H1 (cell line): ENCODE data around the gene SAMD7. TPM values are rescaled to one million over a fixed set of nuclear protein-coding genes. Genes with fewer than 3 reads are reported as not detected.

ENCODE experiments used
- BACH1 ChIP-seq: IDR thresholded peaks from 2 replicates; pipeline ENCODE4 v1.6.1; 2012; ENCODE audit warnings: low read length, improper control_type of control experiment
- BRCA1 ChIP-seq: IDR thresholded peaks from 2 replicates; pipeline ENCODE4 v1.6.1; 2012; ENCODE audit warnings: low read depth, low read length, improper control_type of control experiment
- CBX8 ChIP-seq: fragments of 300-800, 300-1000 bp; sonication (generic); IDR thresholded peaks from 2 replicates; pipeline ENCODE4 v1.7.1; 2016; ENCODE audit warnings: low read depth, low read length, borderline replicate concordance
- EP300 ChIP-seq, 2 experiments: IDR thresholded peaks; 1 replicate in 1 of 2; 2 replicates in 1 of 2; pipeline ENCODE4 v1.6.1; 2011 to 2012; ENCODE audit warnings: low read depth in 2 of 2, low read length in 2 of 2, mild to moderate bottlenecking in 2 of 2, borderline replicate concordance in 1 of 2, inconsistent platforms in 1 of 2, moderate library complexity in 1 of 2
- NANOG ChIP-seq: IDR thresholded peaks from 2 replicates; pipeline ENCODE4 v1.6.1; 2011; ENCODE audit warnings: low read length, low read depth, mild to moderate bottlenecking, inconsistent platforms; ENCODE audit not compliant: insufficient read depth, poor library complexity, severe bottlenecking
- RAD21 ChIP-seq, 2 experiments: IDR thresholded peaks in 1 of 2; conservative IDR thresholded peaks in 1 of 2; 2 replicates each; pipeline ENCODE4 v1.6.1; 2011; ENCODE audit warnings: low read depth in 2 of 2, low read length in 2 of 2, improper control_type of control experiment in 1 of 2, inconsistent platforms in 1 of 2, mild to moderate bottlenecking in 1 of 2, moderate library complexity in 1 of 2
- RXRA ChIP-seq: IDR thresholded peaks from 2 replicates; pipeline ENCODE4 v1.6.1; 2011; ENCODE audit warnings: low read depth, mild to moderate bottlenecking, low read length, moderate library complexity; ENCODE audit not compliant: insufficient read depth
- TAF1 ChIP-seq: IDR thresholded peaks from 2 replicates; pipeline ENCODE4 v1.6.1; 2011; ENCODE audit warnings: mild to moderate bottlenecking, low read depth, low read length
- polyA plus RNA-seq, 7 experiments: library from polyadenylated mRNA; depleted of rRNA in 3 of 7; stranded (reverse) in 5 of 7; unstranded in 2 of 7; fragments of >200 nt in 5 of 7; fragments of 200-250 nt in 2 of 7; gene quantifications; 1 replicate in 5 of 7; 2 replicates in 1 of 7; 4 replicates in 1 of 7; pipeline versions ENCODE4 v1.2.1 to v1.2.3, GENCODE V29; 2011 to 2013; ENCODE audit warnings: missing spikeins in 2 of 7, mixed read lengths in 2 of 7
- total RNA-seq: library from RNA; stranded (reverse); fragmentation: NEBNext Ultra II Directional; extraction: Animal tissue kit (Norgen Biotek cat#: 25700); gene quantifications from 2 replicates; pipeline ENCODE4 v1.2.1, GENCODE V29; 2021
- TF ChIP-seq, protein P1 (sequence below): IDR thresholded peaks from 2 replicates; pipeline ENCODE4 v1.6.1; 2012; ENCODE audit warnings: low read length, inconsistent platforms

SAMD7 gene
- total and polyA plus RNA-seq, 2 of the 8 experiments (the other 6 are each of a cell fraction or from before 2014, with no cell fraction given): not detected

DNA sequence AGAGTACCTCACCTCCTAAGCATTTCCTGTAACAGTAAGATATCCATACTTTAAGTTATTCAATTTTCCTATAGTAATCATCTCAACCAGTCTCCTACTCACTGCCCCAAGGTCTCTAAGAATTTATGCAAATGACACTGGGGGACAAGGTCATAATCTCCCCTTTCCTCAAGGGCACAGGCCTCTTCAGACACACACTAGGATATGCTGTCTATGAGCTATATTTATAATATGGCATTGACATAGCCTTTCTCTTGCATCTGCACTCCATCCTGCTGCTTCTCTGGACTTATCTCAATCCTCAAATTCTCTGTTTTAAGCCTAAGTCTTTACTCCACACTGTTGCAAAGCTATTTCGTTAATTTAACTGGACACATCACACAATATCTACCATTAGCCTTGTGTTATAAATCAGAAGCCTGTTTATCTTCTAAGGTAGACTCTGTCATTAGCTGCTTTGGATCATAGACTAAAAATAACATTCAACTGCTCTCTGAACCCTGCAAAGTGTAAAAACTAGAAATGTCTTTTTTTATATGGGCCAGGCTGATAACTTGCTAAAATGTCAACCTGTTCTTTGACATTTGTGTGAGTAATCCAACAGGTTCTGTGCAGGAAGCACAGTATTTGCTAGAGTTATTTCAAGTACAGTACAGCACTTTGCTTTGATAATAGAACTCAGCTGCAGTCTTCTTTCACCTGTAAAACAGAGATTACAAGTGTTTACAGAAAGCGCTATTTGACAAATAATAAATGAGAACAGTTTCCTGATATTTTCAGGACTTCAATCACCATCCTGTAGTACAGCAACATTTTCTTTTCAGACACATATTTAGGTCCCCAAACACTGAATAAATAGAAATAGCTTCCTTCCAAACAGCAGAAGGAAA is 37.4 kb downstream of the SAMD7 start (continued):
- TF ChIP-seq RAD21 (IDR thresholded peaks at IDR 0.05 in 1 of 2, conservative IDR thresholded peaks at IDR 0.05 in 1 of 2; ENCODE audit: low read depth in 2 of 2, low read length in 2 of 2) (no peak), BACH1 (no peak), TAF1 (no peak), BRCA1 (no peak), CBX8 (no peak), EP300 (IDR thresholded peaks at IDR 0.05; ENCODE audit: borderline replicate concordance in 1 of 2, low read depth in 2 of 2, low read length in 2 of 2) (no peak), NANOG (no peak), RXRA (no peak)
- TF ChIP-seq, protein P1, sequence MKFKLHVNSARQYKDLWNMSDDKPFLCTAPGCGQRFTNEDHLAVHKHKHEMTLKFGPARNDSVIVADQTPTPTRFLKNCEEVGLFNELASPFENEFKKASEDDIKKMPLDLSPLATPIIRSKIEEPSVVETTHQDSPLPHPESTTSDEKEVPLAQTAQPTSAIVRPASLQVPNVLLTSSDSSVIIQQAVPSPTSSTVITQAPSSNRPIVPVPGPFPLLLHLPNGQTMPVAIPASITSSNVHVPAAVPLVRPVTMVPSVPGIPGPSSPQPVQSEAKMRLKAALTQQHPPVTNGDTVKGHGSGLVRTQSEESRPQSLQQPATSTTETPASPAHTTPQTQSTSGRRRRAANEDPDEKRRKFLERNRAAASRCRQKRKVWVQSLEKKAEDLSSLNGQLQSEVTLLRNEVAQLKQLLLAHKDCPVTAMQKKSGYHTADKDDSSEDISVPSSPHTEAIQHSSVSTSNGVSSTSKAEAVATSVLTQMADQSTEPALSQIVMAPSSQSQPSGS: no peak
